SU-DHL-6 (cell line): ENCODE data around the gene TLDC2.

Experiments
- H2AFZ ChIP-seq: fragments of 200-600 bp; sonication (generic); 2 replicates; pipeline ENCODE4 v1.6.1; 2014; ENCODE audit warnings: low read depth, mild to moderate bottlenecking, moderate library complexity, mixed read lengths, antibody characterized with exemption, low read length; ENCODE audit not compliant: severe bottlenecking
- H3F3A ChIP-seq: fragments of 200-600 bp; shearing (Covaris generic); 2 replicates; pipeline ENCODE4 v1.6.0; 2016; ENCODE audit warnings: antibody characterized with exemption, mild to moderate bottlenecking; ENCODE audit not compliant: insufficient read depth
- H3K27ac ChIP-seq: fragments of 200-600 bp; sonication (generic); 2 replicates; pipeline ENCODE4 v1.5.1; 2016; ENCODE audit warnings: low read depth, mild to moderate bottlenecking, low read length, moderate library complexity, mixed read lengths
- H3K27me3 ChIP-seq: fragments of 200-600 bp; sonication (generic), shearing (Covaris generic); 2 replicates; pipeline ENCODE4 v1.6.0; 2014; ENCODE audit warnings: mild to moderate bottlenecking, low read length
- H3K36me3 ChIP-seq: fragments of 200-600 bp; sonication (generic); 2 replicates; pipeline ENCODE4 v1.6.1; 2014; ENCODE audit warnings: mild to moderate bottlenecking, low read length, mixed read lengths
- H3K4me2 ChIP-seq: fragments of 300-600, 200-600 bp; shearing (Covaris generic), sonication (generic); 2 replicates; pipeline ENCODE4 v1.6.0; 2014; ENCODE audit warnings: low read length, low read depth, mild to moderate bottlenecking; ENCODE audit not compliant: poor library complexity, severe bottlenecking
- H3K4me3 ChIP-seq: fragments of 200-600 bp; sonication (generic); 2 replicates; pipeline ENCODE4 v1.5.1; 2014; ENCODE audit warnings: antibody characterized with exemption, low read length, mild to moderate bottlenecking, mixed read lengths; ENCODE audit not compliant: insufficient read depth, poor library complexity, severe bottlenecking
- H3K79me2 ChIP-seq: fragments of 200-600 bp; sonication (generic); 2 replicates; pipeline ENCODE4 v1.6.1; 2014; ENCODE audit warnings: mild to moderate bottlenecking, low read length, moderate library complexity; ENCODE audit not compliant: insufficient read depth
- H3K9ac ChIP-seq: fragments of 200-600 bp; sonication (generic); 2 replicates; pipeline ENCODE4 v1.7.0; 2014; ENCODE audit warnings: mild to moderate bottlenecking, low read length
- H3K9me2 ChIP-seq: fragments of 200-600 bp; sonication (generic); replicated peaks from 2 replicates; pipeline ENCODE4 v1.6.1; 2014; ENCODE audit warnings: low read length; ENCODE audit not compliant: insufficient read depth
- H3K9me3 ChIP-seq: fragments of 200-600 bp; sonication (generic); 2 replicates; pipeline ENCODE4 v1.6.1; 2014; ENCODE audit warnings: low read length, mixed read lengths; ENCODE audit not compliant: insufficient read depth
- H4K20me1 ChIP-seq: fragments of 200-600 bp; sonication (generic); 2 replicates; pipeline ENCODE4 v1.6.1; 2014; ENCODE audit warnings: low read depth, mild to moderate bottlenecking, antibody characterized with exemption, low read length, moderate library complexity, mixed read lengths
- EZH2phosphoT487 ChIP-seq: fragments of 200-600 bp; sonication (generic), shearing (Covaris generic); conservative IDR thresholded peaks from 2 replicates; pipeline ENCODE4 v1.6.1; 2018; ENCODE audit warnings: mild to moderate bottlenecking, antibody characterized with exemption, low read length, moderate library complexity, mixed read lengths
- TF ChIP-seq, protein P1 (sequence below): fragments of 200-600 bp; sonication (generic); IDR thresholded peaks from one replicate; pipeline ENCODE4 v1.5.1; 2017; ENCODE audit warnings: antibody characterized with exemption, mild to moderate bottlenecking, low read length, moderate library complexity; ENCODE audit not compliant: insufficient read depth, poor library complexity, severe bottlenecking

Gene TLDC2

DNA sequence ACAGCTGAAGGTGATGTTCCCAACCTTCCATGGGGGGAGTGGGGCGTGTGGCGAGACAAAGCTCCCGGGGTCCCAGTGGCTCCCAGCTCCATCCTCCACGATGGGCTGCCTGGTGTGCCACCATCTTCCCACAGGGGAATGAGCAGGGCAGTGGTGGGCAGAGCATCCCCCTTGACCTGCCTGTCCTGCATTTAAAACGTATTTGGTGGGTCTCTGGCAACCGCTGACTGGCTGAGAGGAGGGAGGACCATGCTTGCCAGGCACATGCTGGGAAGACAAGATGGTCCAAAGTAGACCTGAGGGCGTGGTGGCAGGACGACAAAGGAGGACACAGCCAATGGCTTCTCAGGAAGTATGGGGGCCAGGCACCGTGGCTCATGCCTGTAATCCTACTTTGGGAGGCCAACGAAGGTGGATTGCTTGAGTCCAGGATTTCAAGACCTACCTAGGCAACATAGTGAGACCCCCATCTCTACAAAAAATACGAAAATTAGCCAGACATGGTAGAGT lies 4.9 kb downstream of the TLDC2 start:
- no peaks in the 10 kb centered on the region for H4K20me1 ChIP-seq
- no peaks in the 10 kb centered on the region for H3K36me3 ChIP-seq
- no peaks in the 10 kb centered on the region for H3F3A ChIP-seq
- no peak overlapping the region for H2AFZ ChIP-seq
- no peak overlapping the region for H3K9ac ChIP-seq
- H3K9me2 ChIP-seq, result no peaks in the 10 kb centered on the region
- no peaks in the 10 kb centered on the region for H3K27me3 ChIP-seq
- no peaks in the 10 kb centered on the region for H3K9me3 ChIP-seq
- no peaks in the 10 kb centered on the region for H3K79me2 ChIP-seq
- H3K27ac ChIP-seq, result no peak overlapping the region
- TF ChIP-seq, protein P1, sequence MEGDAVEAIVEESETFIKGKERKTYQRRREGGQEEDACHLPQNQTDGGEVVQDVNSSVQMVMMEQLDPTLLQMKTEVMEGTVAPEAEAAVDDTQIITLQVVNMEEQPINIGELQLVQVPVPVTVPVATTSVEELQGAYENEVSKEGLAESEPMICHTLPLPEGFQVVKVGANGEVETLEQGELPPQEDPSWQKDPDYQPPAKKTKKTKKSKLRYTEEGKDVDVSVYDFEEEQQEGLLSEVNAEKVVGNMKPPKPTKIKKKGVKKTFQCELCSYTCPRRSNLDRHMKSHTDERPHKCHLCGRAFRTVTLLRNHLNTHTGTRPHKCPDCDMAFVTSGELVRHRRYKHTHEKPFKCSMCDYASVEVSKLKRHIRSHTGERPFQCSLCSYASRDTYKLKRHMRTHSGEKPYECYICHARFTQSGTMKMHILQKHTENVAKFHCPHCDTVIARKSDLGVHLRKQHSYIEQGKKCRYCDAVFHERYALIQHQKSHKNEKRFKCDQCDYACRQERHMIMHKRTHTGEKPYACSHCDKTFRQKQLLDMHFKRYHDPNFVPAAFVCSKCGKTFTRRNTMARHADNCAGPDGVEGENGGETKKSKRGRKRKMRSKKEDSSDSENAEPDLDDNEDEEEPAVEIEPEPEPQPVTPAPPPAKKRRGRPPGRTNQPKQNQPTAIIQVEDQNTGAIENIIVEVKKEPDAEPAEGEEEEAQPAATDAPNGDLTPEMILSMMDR, result no peak
- TF ChIP-seq EZH2phosphoT487, result no peak
- no peak overlapping the region for H3K4me2 ChIP-seq
- no peak overlapping the region for H3K4me3 ChIP-seq

DNA sequence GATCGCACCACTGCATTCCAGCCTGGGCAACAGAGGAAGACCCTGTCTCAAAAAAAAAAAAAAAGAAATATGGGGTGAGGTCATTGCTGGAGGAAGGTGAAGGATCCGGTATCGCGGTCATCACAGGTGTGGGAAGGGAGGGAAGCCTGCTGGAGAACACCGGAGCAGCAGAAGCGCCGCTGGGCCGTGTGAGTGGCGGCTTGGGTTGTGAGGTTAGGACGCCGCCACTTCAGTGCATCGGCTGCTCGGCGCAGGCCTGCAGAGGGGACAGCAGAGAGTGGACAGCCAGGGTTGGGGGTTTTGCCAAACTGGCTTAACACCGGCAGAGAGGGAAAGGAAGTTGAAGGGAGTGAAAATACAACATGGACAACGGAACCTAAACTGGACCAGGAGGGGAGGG lies 5.4 kb downstream of the TLDC2 start:
- H3K79me2 ChIP-seq, result no peaks in the 10 kb centered on the region
- H4K20me1 ChIP-seq, result no peaks in the 10 kb centered on the region
- no peaks in the 10 kb centered on the region for H3K9me3 ChIP-seq
- H3F3A ChIP-seq, result no peaks in the 10 kb centered on the region
- no peak overlapping the region for H3K27ac ChIP-seq
- H3K4me3 ChIP-seq, result no peak overlapping the region
- H2AFZ ChIP-seq, result no peak overlapping the region
- TF ChIP-seq EZH2phosphoT487, result no peak
- TF ChIP-seq, protein P1, result no peak
- H3K9me2 ChIP-seq, result no peaks in the 10 kb centered on the region
- H3K9ac ChIP-seq, result no peak overlapping the region
- no peaks in the 10 kb centered on the region for H3K36me3 ChIP-seq
- no peak overlapping the region for H3K4me2 ChIP-seq
- H3K27me3 ChIP-seq, result no peaks in the 10 kb centered on the region

DNA sequence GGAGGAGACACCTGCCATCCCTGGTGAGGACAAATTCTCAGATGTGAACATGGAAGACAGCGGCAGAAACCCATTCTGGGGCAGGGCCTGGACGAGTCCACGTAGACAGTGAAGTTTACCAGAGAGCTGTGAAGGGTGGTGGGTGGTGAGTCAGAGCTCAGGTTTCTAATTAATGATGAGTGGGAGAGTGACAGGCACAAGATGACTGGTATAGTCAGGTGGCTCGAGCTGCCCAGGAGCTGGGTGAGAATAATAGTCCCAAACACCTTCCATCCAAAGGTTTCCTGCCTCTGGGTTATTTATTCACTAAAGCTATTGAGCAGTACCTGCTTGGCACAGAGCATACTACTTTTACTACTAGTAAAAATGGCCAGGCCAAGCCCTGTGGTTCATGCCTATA lies 6.0 kb downstream of the TLDC2 start:
- Histone ChIP-seq H3K9me2 (no peaks in the 10 kb centered on the region), H3K4me3 (no peak overlapping the region), H3K79me2 (no peaks in the 10 kb centered on the region), H3K4me2 (no peak overlapping the region), H4K20me1 (no peaks in the 10 kb centered on the region), H2AFZ (no peak overlapping the region), H3F3A (no peaks in the 10 kb centered on the region), H3K36me3 (no peaks in the 10 kb centered on the region), H3K27ac (no peak overlapping the region), H3K27me3 (no peaks in the 10 kb centered on the region), H3K9me3 (no peaks in the 10 kb centered on the region), H3K9ac (no peak overlapping the region)
- TF ChIP-seq, protein P1, result no peak
- TF ChIP-seq EZH2phosphoT487, result no peak
